ENCODE measurements around the gene POLG. TPM values are rescaled to one million over a fixed set of nuclear protein-coding genes. Genes with fewer than 3 reads are reported as not detected.

Gene POLG
- total RNA-seq, 2 donors from 2014 or later = 76.9 to 89.7 TPM

- H3K4me3 Mint-ChIP-seq = no peak overlapping the region
- H3K4me1 Mint-ChIP-seq = peaks cover 11% of the 10 kb centered on the region
- no peaks in the 10 kb centered on the region for H3K9me3 Mint-ChIP-seq
- H3K36me3 Mint-ChIP-seq (ENCODE audit: low read depth) = no peaks in the 10 kb centered on the region
- H3K27me3 Mint-ChIP-seq = peaks cover 3% of the 10 kb centered on the region
- ATAC-seq (replicated peaks) = no peak
- H3K27ac Mint-ChIP-seq = no peak overlapping the region
Observed at GRCh38 chr15:89346516-89347231, 12.1 kb upstream of the POLG start.

- Mint-ChIP-seq H3K9me3 (no peaks in the 10 kb centered on the region), H3K4me1 (peaks cover 11% of the 10 kb centered on the region), H3K4me3 (no peak overlapping the region), H3K27ac (no peak overlapping the region), H3K27me3 (peaks cover 3% of the 10 kb centered on the region), H3K36me3 (ENCODE audit: low read depth) (no peaks in the 10 kb centered on the region)
- ATAC-seq (replicated peaks) = no peak
Observed at GRCh38 chr15:89345248-89345647, 10.6 kb upstream of the POLG start.

- H3K4me1 Mint-ChIP-seq = no peaks in the 10 kb centered on the region
Observed at GRCh38 chr15:89342840-89343239, 8.2 kb upstream of the POLG start.

GRCh38 chr15:89341316-89342005, 6.8 kb upstream of the POLG start:
- Mint-ChIP-seq H3K36me3 (ENCODE audit: low read depth) (no peaks in the 10 kb centered on the region), H3K9me3 (no peaks in the 10 kb centered on the region), H3K27me3 (peaks cover 3% of the 10 kb centered on the region), H3K27ac (no peak overlapping the region), H3K4me1 (no peaks in the 10 kb centered on the region), H3K4me3 (no peak overlapping the region)
- ATAC-seq (replicated peaks) = no peak

More at GRCh38 chr15:89342840-89343239, 8.2 kb upstream of the POLG start:
- Mint-ChIP-seq H3K27me3 (peaks cover 3% of the 10 kb centered on the region), H3K9me3 (no peaks in the 10 kb centered on the region), H3K27ac (no peak overlapping the region), H3K36me3 (ENCODE audit: low read depth) (no peaks in the 10 kb centered on the region), H3K4me3 (no peak overlapping the region)
- no peak for ATAC-seq (replicated peaks)

GRCh38 chr15:89340573-89340972, 5.9 kb upstream of the POLG start:
- Mint-ChIP-seq H3K27me3 (peaks cover 3% of the 10 kb centered on the region), H3K27ac (no peak overlapping the region), H3K9me3 (no peaks in the 10 kb centered on the region), H3K36me3 (ENCODE audit: low read depth) (peaks cover 1% of the 10 kb centered on the region), H3K4me3 (no peak overlapping the region), H3K4me1 (no peaks in the 10 kb centered on the region)
- no peak for ATAC-seq (replicated peaks)

GRCh38 chr15:89338036-89338435, 3.4 kb upstream of the POLG start:
- Mint-ChIP-seq H3K36me3 (ENCODE audit: low read depth) (peaks cover 21% of the 10 kb centered on the region), H3K4me1 (peaks cover 9% of the 10 kb centered on the region), H3K27me3 (no peaks in the 10 kb centered on the region), H3K27ac (no peak overlapping the region), H3K4me3 (peak overlapping the region; percentile 0), H3K9me3 (peaks cover 5% of the 10 kb centered on the region)
- no peak for ATAC-seq (replicated peaks)

- H3K36me3 Mint-ChIP-seq (ENCODE audit: low read depth) = peaks cover 46% of the 10 kb centered on the region
- H3K4me3 Mint-ChIP-seq = peak overlapping the region; percentile 94
- ATAC-seq (replicated peaks) = peak; percentile 6
- H3K27ac Mint-ChIP-seq = peak overlapping the region; percentile 100
- H3K27me3 Mint-ChIP-seq = no peaks in the 10 kb centered on the region
- H3K4me1 Mint-ChIP-seq = peaks cover 34% of the 10 kb centered on the region
- peaks cover 5% of the 10 kb centered on the region for H3K9me3 Mint-ChIP-seq
Observed at GRCh38 chr15:89335298-89336041, 846 bp upstream of the POLG start.

GRCh38 chr15:89333959-89334509, 590 bp downstream of the POLG start:
- Mint-ChIP-seq H3K4me3 (peak overlapping the region; percentile 94), H3K4me1 (peaks cover 48% of the 10 kb centered on the region), H3K9me3 (peaks cover 5% of the 10 kb centered on the region), H3K27me3 (no peaks in the 10 kb centered on the region), H3K27ac (peak overlapping the region; percentile 50), H3K36me3 (ENCODE audit: low read depth) (peaks cover 60% of the 10 kb centered on the region)
- peak; percentile 7 for ATAC-seq (replicated peaks)

- Mint-ChIP-seq H3K4me1 (peaks cover 48% of the 10 kb centered on the region), H3K36me3 (ENCODE audit: low read depth) (peaks cover 68% of the 10 kb centered on the region), H3K4me3 (peak overlapping the region; percentile 94), H3K9me3 (peaks cover 5% of the 10 kb centered on the region), H3K27me3 (no peaks in the 10 kb centered on the region), H3K27ac (peak overlapping the region; percentile 83)
- no peak for ATAC-seq (replicated peaks)
Observed at GRCh38 chr15:89333011-89333860, 1.4 kb downstream of the POLG start.

GRCh38 chr15:89332446-89332845, 2.2 kb downstream of the POLG start:
- H3K36me3 Mint-ChIP-seq (ENCODE audit: low read depth) = peaks cover 76% of the 10 kb centered on the region
- peaks cover 5% of the 10 kb centered on the region for H3K9me3 Mint-ChIP-seq
- H3K4me1 Mint-ChIP-seq = peaks cover 48% of the 10 kb centered on the region
- no peak for ATAC-seq (replicated peaks)
- H3K27me3 Mint-ChIP-seq = no peaks in the 10 kb centered on the region
- peak overlapping the region; percentile 79 for H3K4me3 Mint-ChIP-seq
- H3K27ac Mint-ChIP-seq = peak overlapping the region; percentile 83

GRCh38 chr15:89330881-89331595, 3.6 kb downstream of the POLG start:
- peaks cover 90% of the 10 kb centered on the region for H3K36me3 Mint-ChIP-seq (ENCODE audit: low read depth)
- H3K27ac Mint-ChIP-seq = peak overlapping the region; percentile 86
- H3K9me3 Mint-ChIP-seq = peaks cover 5% of the 10 kb centered on the region
- no peak for ATAC-seq (replicated peaks)
- peak overlapping the region; percentile 79 for H3K4me3 Mint-ChIP-seq
- H3K27me3 Mint-ChIP-seq = no peaks in the 10 kb centered on the region
- peaks cover 48% of the 10 kb centered on the region for H3K4me1 Mint-ChIP-seq

- Mint-ChIP-seq H3K27me3 (no peaks in the 10 kb centered on the region), H3K36me3 (ENCODE audit: low read depth) (peaks cover 92% of the 10 kb centered on the region), H3K27ac (peak overlapping the region; percentile 86), H3K4me3 (peak overlapping the region; percentile 79), H3K4me1 (peaks cover 44% of the 10 kb centered on the region), H3K9me3 (peaks cover 5% of the 10 kb centered on the region)
- ATAC-seq (replicated peaks) = no peak
Observed at GRCh38 chr15:89330119-89330518, 4.5 kb downstream of the POLG start.

- peaks cover 38% of the 10 kb centered on the region for H3K4me1 Mint-ChIP-seq
- no peaks in the 10 kb centered on the region for H3K9me3 Mint-ChIP-seq
- peaks cover 92% of the 10 kb centered on the region for H3K36me3 Mint-ChIP-seq (ENCODE audit: low read depth)
- no peaks in the 10 kb centered on the region for H3K27me3 Mint-ChIP-seq
- ATAC-seq (replicated peaks) = peak; percentile 70
- peak overlapping the region; percentile 86 for H3K27ac Mint-ChIP-seq
- H3K4me3 Mint-ChIP-seq = peak overlapping the region; percentile 79
Observed at GRCh38 chr15:89329329-89330084, 5.1 kb downstream of the POLG start.

Data from activated T-helper 17 cell treated with anti-CD3 and anti-CD28 coated beads, Interleukin-2, amount 50 U/mL, for 72 hours (primary cell).